ENCODE measurements around the gene CDYL.

DNA sequence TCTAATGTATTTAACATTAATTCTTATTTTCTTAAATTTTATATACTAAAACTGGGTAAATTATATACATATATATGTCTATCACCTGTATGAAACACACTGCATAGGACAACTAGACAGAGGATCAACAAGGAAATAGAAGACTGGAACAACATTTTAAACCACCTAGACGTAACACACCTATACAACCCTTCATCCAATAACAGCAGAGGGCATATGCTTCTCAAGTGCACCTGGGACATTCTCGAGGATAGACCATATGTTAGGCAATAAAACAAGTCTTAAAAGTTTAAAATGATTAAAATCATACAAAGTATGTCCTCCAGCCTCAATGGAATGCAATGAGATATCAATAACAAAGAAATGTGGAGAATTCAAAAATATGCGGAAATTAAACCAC, 182.4 kb downstream of the CDYL start:
- TF ChIP-seq, protein P1, sequence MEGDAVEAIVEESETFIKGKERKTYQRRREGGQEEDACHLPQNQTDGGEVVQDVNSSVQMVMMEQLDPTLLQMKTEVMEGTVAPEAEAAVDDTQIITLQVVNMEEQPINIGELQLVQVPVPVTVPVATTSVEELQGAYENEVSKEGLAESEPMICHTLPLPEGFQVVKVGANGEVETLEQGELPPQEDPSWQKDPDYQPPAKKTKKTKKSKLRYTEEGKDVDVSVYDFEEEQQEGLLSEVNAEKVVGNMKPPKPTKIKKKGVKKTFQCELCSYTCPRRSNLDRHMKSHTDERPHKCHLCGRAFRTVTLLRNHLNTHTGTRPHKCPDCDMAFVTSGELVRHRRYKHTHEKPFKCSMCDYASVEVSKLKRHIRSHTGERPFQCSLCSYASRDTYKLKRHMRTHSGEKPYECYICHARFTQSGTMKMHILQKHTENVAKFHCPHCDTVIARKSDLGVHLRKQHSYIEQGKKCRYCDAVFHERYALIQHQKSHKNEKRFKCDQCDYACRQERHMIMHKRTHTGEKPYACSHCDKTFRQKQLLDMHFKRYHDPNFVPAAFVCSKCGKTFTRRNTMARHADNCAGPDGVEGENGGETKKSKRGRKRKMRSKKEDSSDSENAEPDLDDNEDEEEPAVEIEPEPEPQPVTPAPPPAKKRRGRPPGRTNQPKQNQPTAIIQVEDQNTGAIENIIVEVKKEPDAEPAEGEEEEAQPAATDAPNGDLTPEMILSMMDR (conservative IDR thresholded peaks at IDR 0.05; ENCODE audit: low read depth, low read length) = no peak
- TF ChIP-seq SMC3 (IDR thresholded peaks at IDR 0.05; ENCODE audit: low read depth, low read length) (no peak), RFX5 (IDR thresholded peaks at IDR 0.05; ENCODE audit: low read depth, low read length) (no peak), MXI1 (IDR thresholded peaks at IDR 0.05; ENCODE audit: borderline replicate concordance, low read depth, low read length) (no peak), POLR2A (IDR thresholded peaks at IDR 0.05; ENCODE audit: low read depth, low read length) (no peak), RAD21 (IDR thresholded peaks at IDR 0.05; ENCODE audit: low read length) (no peak), FOS (IDR thresholded peaks at IDR 0.05; ENCODE audit: low read depth, low read length) (no peak)
- TF ChIP-seq, protein P2, sequence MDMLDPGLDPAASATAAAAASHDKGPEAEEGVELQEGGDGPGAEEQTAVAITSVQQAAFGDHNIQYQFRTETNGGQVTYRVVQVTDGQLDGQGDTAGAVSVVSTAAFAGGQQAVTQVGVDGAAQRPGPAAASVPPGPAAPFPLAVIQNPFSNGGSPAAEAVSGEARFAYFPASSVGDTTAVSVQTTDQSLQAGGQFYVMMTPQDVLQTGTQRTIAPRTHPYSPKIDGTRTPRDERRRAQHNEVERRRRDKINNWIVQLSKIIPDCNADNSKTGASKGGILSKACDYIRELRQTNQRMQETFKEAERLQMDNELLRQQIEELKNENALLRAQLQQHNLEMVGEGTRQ (IDR thresholded peaks at IDR 0.05; ENCODE audit: low read depth, low read length) = no peak

Measured in IMR-90 (cell line).